ENCODE data around the gene DMWD. TPM values are rescaled to one million over a fixed set of nuclear protein-coding genes. Genes with fewer than 3 reads are reported as not detected.

DMWD gene
- total RNA-seq, 4 donors from 2014 or later = 9.1 to 32.2 (median 23.5) TPM

DNA sequence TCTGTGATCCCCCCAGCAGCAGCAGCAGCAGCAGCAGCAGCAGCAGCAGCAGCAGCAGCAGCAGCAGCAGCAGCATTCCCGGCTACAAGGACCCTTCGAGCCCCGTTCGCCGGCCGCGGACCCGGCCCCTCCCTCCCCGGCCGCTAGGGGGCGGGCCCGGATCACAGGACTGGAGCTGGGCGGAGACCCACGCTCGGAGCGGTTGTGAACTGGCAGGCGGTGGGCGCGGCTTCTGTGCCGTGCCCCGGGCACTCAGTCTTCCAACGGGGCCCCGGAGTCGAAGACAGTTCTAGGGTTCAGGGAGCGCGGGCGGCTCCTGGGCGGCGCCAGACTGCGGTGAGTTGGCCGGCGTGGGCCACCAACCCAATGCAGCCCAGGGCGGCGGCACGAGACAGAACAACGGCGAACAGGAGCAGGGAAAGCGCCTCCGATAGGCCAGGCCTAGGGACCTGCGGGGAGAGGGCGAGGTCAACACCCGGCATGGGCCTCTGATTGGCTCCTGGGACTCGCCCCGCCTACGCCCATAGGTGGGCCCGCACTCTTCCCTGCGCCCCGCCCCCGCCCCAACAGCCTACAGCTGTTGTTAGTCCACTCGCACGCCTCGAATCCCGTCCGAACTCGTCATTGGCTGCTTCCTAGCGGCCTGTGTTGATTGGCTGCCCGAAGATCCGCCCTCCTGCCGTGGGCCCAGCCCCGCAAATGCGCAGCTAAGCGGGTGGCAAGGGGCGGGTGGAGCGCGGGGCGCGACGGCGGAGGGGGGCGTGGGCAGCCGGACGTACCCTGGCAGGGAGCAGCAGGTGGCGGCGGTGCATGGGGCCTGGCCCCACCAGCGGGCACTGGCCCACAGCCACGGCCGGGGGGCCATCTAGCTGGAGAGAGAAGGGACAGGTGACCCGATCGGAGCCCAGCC, 22.2 kb downstream of the DMWD start:
- peak overlapping the region; percentile 73 to 79 (median 77) for H3K4me3 ChIP-seq
- H3K9me3 ChIP-seq = no peaks in the 10 kb centered on the region
- peaks cover 0 to 35% (median 5%) of the 10 kb centered on the region in 3 donors for H3K36me3 ChIP-seq
- H3K4me1 ChIP-seq = peaks cover 25 to 48% (median 27%) of the 10 kb centered on the region in 3 donors
- TF ChIP-seq, protein P1, sequence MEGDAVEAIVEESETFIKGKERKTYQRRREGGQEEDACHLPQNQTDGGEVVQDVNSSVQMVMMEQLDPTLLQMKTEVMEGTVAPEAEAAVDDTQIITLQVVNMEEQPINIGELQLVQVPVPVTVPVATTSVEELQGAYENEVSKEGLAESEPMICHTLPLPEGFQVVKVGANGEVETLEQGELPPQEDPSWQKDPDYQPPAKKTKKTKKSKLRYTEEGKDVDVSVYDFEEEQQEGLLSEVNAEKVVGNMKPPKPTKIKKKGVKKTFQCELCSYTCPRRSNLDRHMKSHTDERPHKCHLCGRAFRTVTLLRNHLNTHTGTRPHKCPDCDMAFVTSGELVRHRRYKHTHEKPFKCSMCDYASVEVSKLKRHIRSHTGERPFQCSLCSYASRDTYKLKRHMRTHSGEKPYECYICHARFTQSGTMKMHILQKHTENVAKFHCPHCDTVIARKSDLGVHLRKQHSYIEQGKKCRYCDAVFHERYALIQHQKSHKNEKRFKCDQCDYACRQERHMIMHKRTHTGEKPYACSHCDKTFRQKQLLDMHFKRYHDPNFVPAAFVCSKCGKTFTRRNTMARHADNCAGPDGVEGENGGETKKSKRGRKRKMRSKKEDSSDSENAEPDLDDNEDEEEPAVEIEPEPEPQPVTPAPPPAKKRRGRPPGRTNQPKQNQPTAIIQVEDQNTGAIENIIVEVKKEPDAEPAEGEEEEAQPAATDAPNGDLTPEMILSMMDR (IDR thresholded peaks at IDR 0.05) = peak; percentile 93 to 98 (median 97)
- peak in 2 of 4 donors; percentile 41 to 46 for TF ChIP-seq POLR2A (IDR thresholded peaks at IDR 0.05)
- WGBS, 2 donors = 15 to 37% methylated on average over 2 to 9 of the region's 79 CpGs
- peak; percentile 79 for DNase-seq
- intact Hi-C loops (cut with DNase I) = no loop called here
- H3K27me3 ChIP-seq = peaks cover 0 to 8% (median 0%) of the 10 kb centered on the region in 4 donors
- peak overlapping the region; percentile 84 to 98 (median 96) for H3K27ac ChIP-seq

DNA sequence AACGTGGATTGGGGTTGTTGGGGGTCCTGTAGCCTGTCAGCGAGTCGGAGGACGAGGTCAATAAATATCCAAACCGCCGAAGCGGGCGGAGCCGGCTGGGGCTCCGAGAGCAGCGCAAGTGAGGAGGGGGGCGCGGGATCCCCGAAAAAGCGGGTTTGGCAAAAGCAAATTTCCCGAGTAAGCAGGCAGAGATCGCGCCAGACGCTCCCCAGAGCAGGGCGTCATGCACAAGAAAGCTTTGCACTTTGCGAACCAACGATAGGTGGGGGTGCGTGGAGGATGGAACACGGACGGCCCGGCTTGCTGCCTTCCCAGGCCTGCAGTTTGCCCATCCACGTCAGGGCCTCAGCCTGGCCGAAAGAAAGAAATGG, 22.8 kb downstream of the DMWD start:
- WGBS, 2 donors = 0% methylated on average over 20 to 23 of the region's 28 CpGs
- Histone ChIP-seq H3K27me3 (peaks cover 0 to 8% (median 0%) of the 10 kb centered on the region in 4 donors), H3K36me3 (peaks cover 0 to 38% (median 3%) of the 10 kb centered on the region in 3 donors), H3K27ac (peak overlapping the region; percentile 84 to 98 (median 96)), H3K4me1 (peaks cover 25 to 55% (median 31%) of the 10 kb centered on the region in 3 donors), H3K9me3 (no peaks in the 10 kb centered on the region), H3K4me3 (peak overlapping the region; percentile 73 to 79 (median 77))
- TF ChIP-seq POLR2A (IDR thresholded peaks at IDR 0.05) = no peak
- TF ChIP-seq, protein P1 (IDR thresholded peaks at IDR 0.05) = no peak
- DNase-seq = no peak
- intact Hi-C loops (cut with DNase I) = loop anchor here (10.0 kb wide), 1 partner anchor 55 kb away; no protein-coding TSS in a partner anchor

DNA sequence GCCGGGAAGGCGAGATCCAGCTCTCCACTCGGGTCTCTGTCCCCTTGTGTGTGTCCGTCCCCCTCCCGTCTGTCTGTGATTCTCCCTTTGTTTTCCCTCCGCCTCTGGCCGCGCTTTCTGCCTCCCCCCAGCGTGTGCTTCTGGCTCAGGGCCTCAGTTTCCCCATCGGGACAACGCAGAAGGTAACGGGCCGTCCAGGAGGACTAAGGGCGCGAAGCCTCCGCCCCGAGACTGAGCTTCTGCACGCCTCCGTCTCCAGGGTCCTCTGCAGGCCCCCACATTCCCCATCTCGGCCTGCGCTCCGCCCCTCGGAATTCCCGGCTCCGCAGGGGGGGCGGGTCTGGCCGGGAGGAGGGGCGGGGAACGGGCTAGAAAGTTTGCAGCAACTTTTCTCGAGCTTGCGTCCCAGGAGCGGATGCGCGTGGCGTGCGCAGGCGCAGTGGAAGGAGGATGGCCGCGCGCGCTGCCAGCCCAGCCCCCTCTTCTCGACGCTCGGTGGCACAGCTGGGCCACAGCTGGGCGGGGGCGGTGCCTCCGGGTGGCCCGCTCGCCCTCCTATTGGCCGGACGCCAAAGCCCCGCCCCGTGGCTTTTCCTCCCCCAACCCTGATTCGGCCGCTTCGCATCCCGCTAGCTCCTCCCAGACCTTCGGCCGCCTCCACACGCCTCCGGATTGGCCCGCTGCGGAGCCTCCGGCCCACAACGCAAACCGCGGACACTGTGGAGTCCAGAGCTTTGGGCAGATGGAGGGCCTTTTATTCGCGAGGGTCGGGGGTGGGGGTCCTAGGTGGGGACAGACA, 23.5 kb downstream of the DMWD start, which contains the start of gene SIX5:
SIX5 (minus strand) TSS at position 269 of the 799 bp plus-strand sequence. CDS start 408 bp downstream, outside the sequence.
- intact Hi-C loops (cut with DNase I) = loop anchor here (10.0 kb wide), 1 partner anchor 54 kb away; no protein-coding TSS in a partner anchor
- H3K27me3 ChIP-seq = peaks cover 0 to 8% (median 0%) of the 10 kb centered on the region in 4 donors
- WGBS, 2 donors = 1 to 2% methylated on average over 7 to 27 of the region's 70 CpGs
- peaks cover 0 to 32% (median 0%) of the 10 kb centered on the region in 3 donors for H3K36me3 ChIP-seq
- no peaks in the 10 kb centered on the region for H3K9me3 ChIP-seq
- peak within 1 kb of the TSS; percentile 73 to 79 (median 77) for H3K4me3 ChIP-seq
- peak; percentile 70 for DNase-seq
- H3K27ac ChIP-seq = peak within 1 kb of the TSS; percentile 85 to 98 (median 96)
- peaks cover 25 to 61% (median 38%) of the 10 kb centered on the region in 3 donors for H3K4me1 ChIP-seq
- TF ChIP-seq, protein P1 (IDR thresholded peaks at IDR 0.05) = peak in 1 of 6 experiments; percentile 39
- peak in 3 of 4 donors; percentile 33 to 85 (median 84) for TF ChIP-seq POLR2A (IDR thresholded peaks at IDR 0.05)

DNA sequence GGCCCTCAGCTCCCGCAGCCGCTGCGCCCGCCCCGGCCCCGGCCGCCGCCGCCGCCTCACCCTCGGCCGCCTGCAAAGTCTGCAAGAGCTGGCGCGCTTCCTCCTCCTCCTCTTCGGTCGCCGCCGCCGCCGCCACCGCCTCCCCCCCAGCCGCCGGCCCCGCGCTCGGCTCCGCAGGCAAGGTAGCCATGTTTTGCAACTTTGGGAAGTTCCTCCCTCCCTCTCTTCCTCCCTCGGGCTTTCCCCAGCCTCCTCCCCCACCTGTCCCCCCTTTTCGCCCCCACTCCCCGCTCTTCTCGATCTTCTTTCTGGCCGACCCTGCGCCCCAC, 24.0 kb downstream of the DMWD start:
- 0% methylated on average over 4 to 11 of the region's 33 CpGs for WGBS, 2 donors
- Histone ChIP-seq H3K4me1 (peaks cover 25 to 66% (median 42%) of the 10 kb centered on the region in 3 donors), H3K36me3 (peaks cover 0 to 30% (median 0%) of the 10 kb centered on the region in 3 donors), H3K27ac (peak overlapping the region; percentile 85 to 98 (median 96)), H3K9me3 (no peaks in the 10 kb centered on the region), H3K4me3 (peak overlapping the region; percentile 73 to 79 (median 77)), H3K27me3 (peaks cover 0 to 8% (median 0%) of the 10 kb centered on the region in 4 donors)
- no peak for DNase-seq
- intact Hi-C loops (cut with DNase I) = loop anchor here (10.0 kb wide), 1 partner anchor 54 kb away; no protein-coding TSS in a partner anchor
- TF ChIP-seq, protein P1 (IDR thresholded peaks at IDR 0.05) = no peak
- TF ChIP-seq POLR2A (IDR thresholded peaks at IDR 0.05) = no peak
